Ovary (tissue), 9 donors: ENCODE measurements around the gene KCMF1. TPM values are rescaled to one million over a fixed set of nuclear protein-coding genes. Genes with fewer than 3 reads are reported as not detected.

Experiments used
- DNase-seq, 5 donors: peaks; one replicate each; pipeline ENCODE4 v3.0.0-alpha.2; 2019 to 2020
- H3K27ac ChIP-seq, 2 donors: fragments of 200-600 bp; one replicate each; pipeline versions ENCODE4 v1.5.1 to v1.8.0; 2019 to 2022
- H3K27me3 ChIP-seq: fragments of 200-600 bp; one replicate; pipeline ENCODE4 v1.8.0; 2022
- H3K36me3 ChIP-seq: fragments of 200-600 bp; sonication (generic); one replicate; pipeline ENCODE4 v1.5.1; 2019
- H3K4me1 ChIP-seq: one replicate; pipeline ENCODE4 v1.8.1; 2013; ENCODE audit warnings: mild to moderate bottlenecking, moderate library complexity; ENCODE audit not compliant: insufficient read depth
- H3K4me3 ChIP-seq: fragments of 200-600 bp; sonication (generic); one replicate; pipeline ENCODE4 v1.5.1; 2017
- H3K9me3 ChIP-seq, 2 donors: fragments of 200-600 bp in 1 of 2; sonication (generic) in 1 of 2; one replicate each; pipeline versions ENCODE4 v1.5.1 to v1.8.1; 2013 to 2019; ENCODE audit warnings: mild to moderate bottlenecking in 1 of 2, moderate library complexity in 1 of 2
- CTCF ChIP-seq, 3 donors: fragments of 450-650 bp in 2 of 3; fragments of 200-600 bp in 1 of 3; IDR thresholded peaks; one replicate each; pipeline versions ENCODE4 v1.5.1 to v1.8.0; 2016 to 2022; ENCODE audit warnings: antibody characterized with exemption in 3 of 3, mild to moderate bottlenecking in 1 of 3
- EP300 ChIP-seq: sonication (generic); formaldehyde crosslinking; IDR thresholded peaks from one replicate; pipeline ENCODE4 v1.6.1; 2017; ENCODE audit warnings: antibody characterized with exemption
- POLR2A ChIP-seq: fragments of 450-650 bp; IDR thresholded peaks from one replicate; pipeline ENCODE4 v1.6.1; 2017; ENCODE audit warnings: antibody characterized with exemption, mild to moderate bottlenecking, moderate library complexity
- WGBS, 3 donors: extraction: QIAGEN DNeasy Blood & Tissue Kit in 1 of 3; methylation state at CpG; one replicate each; pipeline versions ENCODE4 v1.1.5 to v1.1.7; 2013 to 2017; 5-methylcytosine and 5-hydroxymethylcytosine counted together
- intact Hi-C, 4 donors: fragments of 100-400 bp; cut with DNase I; formaldehyde crosslinking; loops; one replicate each; pipeline versions ENCODE4 v1.11.0 to v1.15.1; 2022 to 2023
- polyA plus RNA-seq, 2 donors: library from polyadenylated mRNA; stranded (reverse); fragments of 200-250 nt in 1 of 2; fragments of 350-450 nt in 1 of 2; fragmentation: Illumina TruSeq in 1 of 2; extraction: RNeasy Lipid Tissue Mini Kit (QIAGEN cat#74804) in 1 of 2; gene quantifications; one replicate each; pipeline ENCODE4 v1.2.3, GENCODE V29; 2013 to 2014
- total RNA-seq, 7 donors: library from RNA; depleted of rRNA in 2 of 7; stranded (reverse); fragments of >200 nt in 2 of 7; fragmentation: NEBNext Ultra II Directional in 3 of 7; extraction: Animal tissue kit (Norgen Biotek cat#: 25700) in 3 of 7; gene quantifications; one replicate each; pipeline versions ENCODE4 v1.1.0 to v1.2.4, GENCODE V29; 2016 to 2023
- donor health status: DM: no; HTN: no; CAD: no; lungs with moderate emphysema.
- donor health status: DM: no; HTN: no; CAD: no.
- donor health status: Bipolar disorder and iron deficiency.
- donor health status: DM: yes; HTN: yes; CAD: no.
- donor health status: DM: no; HTN: no; CAD: no.
- donor health status: DM: yes; HTN: yes; CAD: no.

Gene KCMF1
- total and polyA plus RNA-seq, 9 donors, result 21.9 to 58.7 (median 53.3) TPM

DNA sequence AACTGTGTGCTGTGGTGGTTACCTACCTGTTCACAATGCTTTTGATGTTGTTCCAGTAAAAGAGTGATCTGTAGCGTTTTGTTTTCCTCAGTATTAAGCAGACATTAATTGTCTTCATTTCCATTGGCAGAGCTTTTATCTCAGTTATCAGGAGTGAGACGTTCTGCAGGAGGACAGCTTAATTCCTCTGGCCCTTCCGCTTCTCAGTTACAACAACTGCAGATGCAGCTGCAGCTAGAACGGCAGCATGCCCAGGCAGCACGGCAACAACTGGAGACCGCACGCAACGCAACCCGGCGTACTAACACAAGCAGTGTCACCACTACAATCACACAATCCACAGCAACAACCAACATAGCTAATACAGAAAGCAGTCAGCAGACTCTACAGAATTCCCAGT is 78.3 kb downstream of the KCMF1 start:
- H3K4me3 ChIP-seq, result no peak overlapping the region
- intact Hi-C loops, result no loop called here
- H3K36me3 ChIP-seq, result no peaks in the 10 kb centered on the region
- TF ChIP-seq CTCF (IDR thresholded peaks at IDR 0.05), result no peak
- TF ChIP-seq POLR2A, result no peak
- no peak for TF ChIP-seq EP300
- H3K27ac ChIP-seq, result no peak overlapping the region
- no peaks in the 10 kb centered on the region for H3K9me3 ChIP-seq
- no peak for DNase-seq
- 60 to 73% (median 66%) methylated on average over 10 of the region's 10 CpGs for WGBS, 3 donors
- H3K27me3 ChIP-seq, result no peaks in the 10 kb centered on the region
- H3K4me1 ChIP-seq, result no peaks in the 10 kb centered on the region

DNA sequence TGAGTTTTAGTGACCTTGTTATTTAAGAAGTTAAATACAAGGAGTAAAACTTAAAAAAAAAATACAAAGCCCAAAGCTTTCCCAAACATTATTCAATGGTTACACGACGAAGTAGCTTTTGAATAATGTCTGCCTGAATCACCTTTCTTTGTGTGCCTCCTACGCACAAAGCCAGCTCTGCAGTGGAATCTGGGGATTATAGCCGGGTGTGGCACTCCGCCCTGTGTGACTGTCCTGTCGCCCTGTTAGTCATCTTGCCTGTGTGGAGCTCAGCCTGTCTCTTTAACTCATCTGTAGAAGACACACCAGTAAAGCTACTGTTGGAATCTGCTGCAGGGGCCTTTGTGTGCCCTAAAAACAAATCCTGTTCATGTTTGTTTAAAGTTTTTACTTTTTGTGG is 82.8 kb downstream of the KCMF1 start:
- intact Hi-C loops, result no loop called here
- WGBS, 3 donors, result 72 to 78% (median 76%) methylated on average over 6 of the region's 6 CpGs
- no peak for TF ChIP-seq EP300
- H3K27ac ChIP-seq, result no peak overlapping the region
- H3K36me3 ChIP-seq, result no peaks in the 10 kb centered on the region
- H3K4me1 ChIP-seq, result peaks cover 1% of the 10 kb centered on the region
- no peaks in the 10 kb centered on the region for H3K27me3 ChIP-seq
- no peak overlapping the region for H3K4me3 ChIP-seq
- no peaks in the 10 kb centered on the region for H3K9me3 ChIP-seq
- no peak for DNase-seq

DNA sequence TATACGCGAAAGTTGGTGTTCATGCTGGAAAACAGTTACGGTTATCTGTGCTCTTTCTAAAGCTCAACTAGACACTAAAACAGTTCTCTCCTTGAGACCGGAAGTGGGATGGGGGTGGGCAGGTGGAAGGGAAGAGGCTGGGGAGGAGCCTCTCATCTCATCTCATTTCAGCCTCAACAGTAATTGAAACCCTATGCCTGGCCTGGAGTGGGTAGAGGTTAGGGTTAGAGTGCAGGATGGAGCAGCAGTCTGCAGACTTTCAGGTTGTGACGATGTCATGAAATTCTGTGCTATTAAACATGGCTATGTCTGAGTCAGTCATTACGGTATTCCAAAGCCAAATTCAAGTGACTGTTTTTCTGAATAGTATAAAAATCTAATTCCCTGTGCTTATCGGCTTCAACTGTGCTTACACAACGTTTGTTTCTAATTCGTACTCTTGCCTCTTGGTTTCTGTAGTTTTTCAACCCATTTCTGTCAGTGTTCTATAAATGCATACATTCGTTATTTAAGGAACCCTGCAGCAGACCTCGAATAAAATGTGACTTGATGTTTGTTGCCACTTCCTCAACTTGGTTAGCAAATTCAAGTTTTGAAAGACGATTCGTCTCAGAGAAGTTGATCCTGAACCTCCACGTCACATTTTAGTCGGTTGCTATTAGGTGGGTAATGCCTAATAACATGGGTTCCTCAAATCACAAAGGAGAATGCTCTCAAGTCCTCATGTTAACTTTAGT is 86.4 kb downstream of the KCMF1 start:
- intact Hi-C loops, result no loop called here
- 74 to 78% (median 78%) methylated on average over 15 of the region's 15 CpGs for WGBS, 3 donors

DNA sequence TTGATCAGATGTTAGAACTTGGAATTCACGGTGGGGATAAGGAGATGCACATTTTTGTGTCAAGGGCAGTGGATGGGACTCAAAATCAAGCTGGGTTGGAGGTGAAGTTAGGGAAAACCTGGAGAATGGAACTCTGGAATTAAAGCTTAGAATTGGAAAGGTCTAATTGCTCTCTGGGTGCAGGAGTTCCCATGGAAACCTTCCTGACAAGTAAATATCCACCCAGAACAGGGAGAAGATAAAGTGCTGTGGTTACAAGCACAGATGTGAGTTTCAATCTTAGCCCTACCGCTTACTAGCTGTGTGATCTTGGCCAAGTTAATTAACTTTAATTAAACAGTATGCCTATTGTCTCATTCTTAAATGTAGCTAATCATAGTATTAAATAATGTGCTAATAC is 90.9 kb downstream of the KCMF1 start:
- H3K9me3 ChIP-seq, result no peaks in the 10 kb centered on the region
- no peaks in the 10 kb centered on the region for H3K36me3 ChIP-seq
- 19 to 49% (median 33%) methylated on average over 2 of the region's 2 CpGs for WGBS, 3 donors

More for the DNA sequence above, 86.4 kb downstream of the KCMF1 start:
- H3K4me3 ChIP-seq, result no peak overlapping the region
- TF ChIP-seq POLR2A (no peak), CTCF (IDR thresholded peaks at IDR 0.05) (no peak), EP300 (no peak)
- H3K4me1 ChIP-seq, result peaks cover 1% of the 10 kb centered on the region
- H3K27ac ChIP-seq, result no peak overlapping the region
- no peaks in the 10 kb centered on the region for H3K9me3 ChIP-seq
- DNase-seq, result no peak
- no peaks in the 10 kb centered on the region for H3K36me3 ChIP-seq
- no peaks in the 10 kb centered on the region for H3K27me3 ChIP-seq

More for the DNA sequence above, 90.9 kb downstream of the KCMF1 start:
- no peak overlapping the region for H3K27ac ChIP-seq
- no peaks in the 10 kb centered on the region for H3K27me3 ChIP-seq
- no peak for DNase-seq
- no peak overlapping the region for H3K4me3 ChIP-seq
- intact Hi-C loops, result loop anchor here in 1 of 4 donors (5.0 kb wide), 1 partner anchor 240 kb away; no protein-coding TSS in a partner anchor
- peaks cover 1% of the 10 kb centered on the region for H3K4me1 ChIP-seq
- no peak for TF ChIP-seq POLR2A
- TF ChIP-seq EP300, result no peak
- TF ChIP-seq CTCF (IDR thresholded peaks at IDR 0.05), result no peak
